GM19463 (cell line): Measurements from ENCODE around the gene LRRC28.

Source experiments
- ATAC-seq: cut with Tn5 transposase; IDR thresholded peaks from one replicate; pipeline ENCODE4 v1.9.1; 2021; ENCODE audit warnings: mild to moderate bottlenecking, moderate library complexity; ENCODE audit not compliant: unreplicated experiment

The LRRC28 gene

DNA sequence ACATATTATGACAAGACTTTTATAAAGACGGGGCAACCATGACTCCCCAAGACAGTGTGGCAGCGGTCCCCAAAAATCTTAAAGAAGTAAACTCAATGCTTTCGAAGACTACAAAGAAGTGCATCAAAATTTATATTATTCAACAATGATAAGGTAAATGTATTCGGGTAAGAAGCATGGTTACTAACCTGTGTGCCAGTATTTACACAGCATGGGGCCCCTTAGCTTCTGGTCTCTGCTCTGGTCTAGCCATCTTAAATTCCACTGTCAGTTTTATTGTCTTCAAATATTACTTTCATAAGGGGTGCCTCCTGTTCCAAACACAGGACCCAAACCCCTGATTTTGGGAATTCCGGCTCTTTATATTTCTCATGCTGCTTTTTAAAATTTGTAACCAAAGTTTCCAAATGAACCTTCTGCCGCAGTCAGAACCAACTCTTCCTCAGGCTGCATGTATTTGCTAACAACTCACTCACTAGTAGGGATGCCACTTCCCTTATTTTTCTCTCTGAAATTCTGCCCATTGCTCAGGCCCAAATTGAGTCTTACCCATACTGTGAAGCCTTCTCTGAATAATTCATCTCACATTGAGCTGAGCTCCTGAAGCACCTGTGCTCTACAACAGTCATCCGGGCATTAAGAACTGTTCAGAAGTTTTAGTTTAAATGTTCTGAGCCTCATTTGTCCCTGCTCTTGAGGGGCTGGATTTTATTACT lies 3.1 kb upstream of the LRRC28 start:
- ATAC-seq, result no peak

DNA sequence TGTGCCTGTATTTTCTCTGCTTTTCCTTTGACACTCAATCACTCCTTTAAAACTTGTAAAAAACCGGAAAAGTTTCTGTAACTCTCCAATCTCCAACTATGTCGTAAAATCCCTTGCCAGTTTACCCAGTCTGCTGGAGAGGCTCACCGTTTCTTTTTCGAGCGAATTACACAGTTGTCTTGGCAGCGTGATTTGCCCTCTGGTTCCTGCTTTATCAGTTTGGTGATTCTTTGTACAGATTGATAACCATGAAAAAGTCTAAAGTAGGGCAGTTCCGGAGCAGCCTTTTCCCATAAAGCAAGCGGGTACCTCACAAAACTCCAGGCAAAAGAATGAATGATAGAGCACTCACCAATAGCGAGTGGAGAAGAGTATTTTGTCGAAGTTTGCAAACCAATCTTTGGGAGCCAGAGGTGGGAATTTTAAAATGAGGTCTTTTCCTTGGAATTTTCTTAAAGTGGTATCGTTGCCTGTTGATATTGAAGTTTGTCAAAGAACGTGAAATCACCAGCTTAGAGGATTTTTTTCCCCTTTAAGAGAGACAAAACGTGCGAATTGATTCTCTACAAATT lies 1.9 kb upstream of the LRRC28 start, which contains the start of gene TTC23:
TSS of gene TTC23 (minus strand) at position 312 of the 572 bp plus-strand sequence. CDS start 20,869 bp downstream, outside the sequence.
- no peak for ATAC-seq

DNA sequence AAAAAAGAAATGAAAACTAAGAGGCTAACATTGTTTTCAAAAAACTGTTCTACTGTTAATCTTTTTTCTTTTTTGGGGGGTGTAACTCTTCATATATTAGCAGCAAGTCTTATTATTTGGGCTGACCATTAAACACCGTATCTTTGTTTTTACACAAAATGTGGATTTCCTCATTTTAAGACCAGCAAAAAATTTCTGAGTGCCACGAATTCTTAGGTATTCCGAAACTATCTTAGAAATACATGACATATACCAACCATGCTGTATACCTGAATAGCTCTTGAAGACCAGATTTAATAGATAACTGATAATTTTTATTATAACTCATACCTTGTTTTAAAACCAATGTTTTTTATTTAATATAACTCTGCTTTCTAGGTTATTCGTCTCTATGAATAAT lies 1.3 kb upstream of the LRRC28 start:
- no peak for ATAC-seq

DNA sequence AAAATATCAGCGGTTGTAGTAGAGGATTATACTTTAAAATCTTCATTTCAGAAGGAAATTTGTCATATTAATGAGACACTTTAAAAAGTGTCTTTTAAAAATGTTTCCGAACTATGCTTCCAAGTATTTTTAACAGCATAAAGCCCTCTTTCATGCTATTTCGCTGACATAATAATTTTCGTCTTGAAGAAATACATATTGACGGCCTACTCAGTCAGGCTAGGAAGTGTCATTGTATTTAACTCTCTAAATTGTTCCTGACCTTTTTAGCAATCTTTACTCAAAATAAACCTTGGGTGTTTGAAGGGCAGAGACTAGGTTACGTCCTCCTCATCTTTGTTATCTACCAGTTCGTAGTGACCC lies 806 bp upstream of the LRRC28 start:
- no peak for ATAC-seq

DNA sequence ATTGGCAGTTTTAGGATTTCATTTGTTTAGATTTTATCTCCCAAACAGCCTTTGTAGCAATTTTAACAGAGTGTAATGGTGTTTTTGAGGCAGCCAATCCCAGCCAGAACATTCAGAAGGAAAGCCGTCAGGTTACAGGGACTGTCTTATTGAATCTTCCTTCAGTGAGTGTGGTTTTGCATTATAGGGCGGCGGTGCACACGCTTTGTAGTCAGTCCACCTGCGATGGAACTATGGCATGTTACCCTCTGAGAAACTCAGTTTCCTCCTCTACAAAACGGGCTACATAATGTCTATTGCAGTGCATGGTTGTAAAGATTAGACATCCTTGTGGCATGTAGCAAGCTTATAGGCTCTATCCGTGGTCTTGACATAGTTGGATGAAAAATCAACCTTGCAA lies 1.0 kb downstream of the LRRC28 start:
- no peak for ATAC-seq

DNA sequence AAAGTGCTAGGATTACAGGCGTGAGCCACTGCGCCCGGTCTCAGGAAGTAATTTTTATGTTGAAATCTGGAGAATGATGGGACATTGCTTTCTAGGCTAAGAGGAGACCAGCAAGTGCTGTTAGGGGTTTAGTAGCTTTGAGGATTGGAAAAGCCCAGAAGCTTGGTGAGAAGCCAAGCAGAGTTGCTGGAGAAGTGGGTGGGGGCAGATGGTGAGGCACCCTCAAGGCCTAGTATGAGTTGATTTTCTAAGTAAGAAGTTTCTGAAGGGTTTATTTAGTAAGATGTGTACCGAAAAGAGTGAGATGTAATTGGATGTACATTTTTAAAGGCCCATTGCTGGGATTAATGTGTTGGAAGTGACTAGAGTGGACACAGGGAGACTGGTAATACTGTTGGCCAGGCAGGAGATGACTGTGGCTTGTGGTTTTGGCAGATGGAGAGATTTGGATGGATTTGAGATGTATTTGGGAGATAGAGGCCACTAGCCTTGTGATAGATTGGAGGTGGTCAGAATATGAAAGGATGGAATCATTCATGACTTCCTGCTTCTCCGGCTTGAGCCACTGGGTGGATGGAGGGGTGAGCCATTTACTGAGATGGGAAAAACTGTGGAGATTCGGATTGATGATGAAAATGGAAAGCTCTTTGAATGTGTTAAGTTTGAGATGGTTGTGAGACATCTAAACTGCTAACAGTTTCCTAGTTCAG lies 2.3 kb downstream of the LRRC28 start:
- ATAC-seq, result no peak

DNA sequence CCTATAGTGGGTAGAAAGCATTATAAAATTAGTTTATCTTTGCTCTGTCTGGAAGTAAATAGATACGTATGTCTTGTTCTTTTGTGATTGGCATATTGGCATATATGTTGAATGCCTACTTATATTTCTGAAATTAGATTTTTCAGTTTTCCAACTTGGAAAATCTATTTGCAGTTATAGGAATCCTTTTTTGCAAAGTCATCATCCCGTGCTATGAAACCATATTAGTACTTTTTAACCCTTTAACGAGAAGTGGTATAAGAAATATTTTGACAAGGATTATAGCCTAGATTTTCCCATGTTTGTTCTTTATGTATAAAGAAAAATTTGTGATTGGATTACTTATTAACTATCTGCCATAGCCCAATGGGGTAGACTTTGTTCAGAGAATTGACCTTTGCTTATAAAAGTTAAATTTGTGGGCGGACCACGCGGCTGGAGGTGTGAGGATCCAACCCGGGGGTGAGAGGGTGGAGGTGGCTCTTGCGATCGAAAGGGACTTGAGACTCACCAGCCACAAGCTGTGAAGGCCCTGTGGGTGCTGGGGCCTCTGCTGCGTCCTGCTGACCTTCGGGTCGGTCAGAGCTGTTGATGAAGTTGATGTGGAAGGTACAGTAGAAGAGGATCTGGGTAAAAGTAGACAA lies 5.9 kb downstream of the LRRC28 start:
- ATAC-seq, result no peak

DNA sequence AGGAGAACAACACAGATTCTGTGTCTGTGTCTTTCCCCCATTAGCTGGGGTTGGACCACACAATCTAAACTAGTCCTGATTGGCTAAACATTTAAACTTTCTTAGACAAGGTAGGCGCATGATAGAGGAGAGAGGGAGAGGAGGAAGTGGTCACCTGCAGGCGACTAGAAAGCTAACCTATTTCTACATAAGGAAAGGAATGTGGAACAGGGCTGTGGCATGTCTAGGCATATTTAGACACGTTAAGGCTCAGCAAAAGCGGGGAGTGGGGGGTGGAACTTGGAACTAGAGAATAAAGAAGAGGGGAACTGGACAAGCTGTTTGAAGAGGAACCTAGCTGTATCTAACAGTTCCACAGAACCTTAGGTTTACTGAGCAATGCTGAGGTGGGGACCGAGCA lies 12.8 kb downstream of the LRRC28 start:
- no peak for ATAC-seq

DNA sequence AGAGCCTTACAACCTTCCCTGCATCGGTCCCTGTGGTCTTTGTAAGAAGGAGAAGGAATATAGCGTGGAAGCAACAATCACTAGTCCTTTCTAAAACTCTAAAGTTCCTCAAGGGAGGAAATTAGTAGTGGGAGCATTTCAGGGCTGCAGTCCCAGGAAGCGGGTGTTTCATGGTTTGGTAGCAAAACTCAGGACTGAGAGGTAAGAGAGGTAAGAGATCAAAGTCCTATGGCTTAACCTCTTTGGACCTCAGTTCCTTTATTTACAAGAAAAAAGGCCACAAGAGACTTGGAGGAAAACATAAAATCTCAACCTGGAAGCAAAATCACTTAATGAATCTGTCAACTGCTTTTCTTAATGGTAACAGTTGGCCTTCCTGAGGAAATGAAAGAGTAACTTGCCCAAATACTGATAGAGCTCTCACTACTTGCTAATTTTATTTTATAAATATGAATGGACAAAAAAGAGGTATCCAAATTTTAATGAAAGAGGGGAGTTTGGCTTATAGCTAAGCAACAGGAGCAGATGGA lies 14.3 kb downstream of the LRRC28 start:
- ATAC-seq, result no peak

DNA sequence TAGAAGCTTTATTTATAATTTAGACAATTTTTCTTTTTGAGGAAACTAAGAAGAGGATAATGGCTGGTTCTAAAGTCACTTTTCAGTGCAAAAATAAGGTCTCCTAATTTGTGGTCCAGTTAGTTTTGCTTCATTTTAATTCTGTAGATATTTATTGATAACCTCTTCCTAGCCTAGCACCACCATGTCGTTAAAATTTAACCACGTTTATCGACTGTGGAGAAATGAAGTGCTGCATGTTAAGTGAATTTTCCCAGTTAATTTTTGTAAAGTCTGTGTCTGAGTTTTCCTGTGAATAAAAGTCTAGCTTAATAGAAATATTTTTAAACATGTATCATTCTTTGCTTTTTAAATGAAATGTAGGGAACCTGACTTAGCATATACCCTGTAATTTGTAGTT lies 16.7 kb downstream of the LRRC28 start:
- ATAC-seq, result no peak

DNA sequence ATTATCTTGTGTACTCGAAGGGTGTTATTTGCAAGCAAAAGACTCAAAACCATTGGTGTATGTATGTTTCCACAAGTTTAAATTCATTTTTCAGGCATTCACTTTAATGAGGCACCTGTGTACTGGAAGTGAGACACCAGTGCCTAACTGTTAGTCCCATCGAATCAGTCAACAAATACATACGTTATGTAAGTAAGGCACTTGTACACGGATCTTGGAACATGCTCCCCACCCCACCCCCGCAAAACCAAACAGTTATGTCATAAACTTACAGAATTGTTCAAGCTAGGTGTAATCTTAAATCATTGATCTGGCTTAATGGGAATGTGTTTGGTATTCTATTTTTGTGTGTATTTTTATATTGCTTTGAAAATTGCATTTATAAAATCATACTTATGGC lies 17.1 kb downstream of the LRRC28 start:
- no peak for ATAC-seq

DNA sequence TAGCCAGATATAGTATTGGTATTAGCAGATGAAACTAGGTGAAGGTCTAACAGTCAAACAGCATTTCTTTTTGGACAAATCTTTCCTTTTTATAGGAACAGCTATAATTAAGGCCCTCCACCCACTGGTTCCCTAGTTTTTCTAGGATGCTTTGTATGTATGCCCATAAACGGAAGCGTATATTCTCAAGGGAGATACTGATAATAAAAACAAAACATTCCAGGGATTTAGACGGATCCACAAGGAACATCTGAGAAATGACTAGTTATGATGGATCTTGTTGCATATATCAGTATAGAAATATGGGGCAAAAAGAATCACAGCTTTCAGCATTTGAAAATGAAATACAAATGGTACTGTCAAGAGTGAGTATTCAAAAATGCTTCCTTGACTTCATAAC lies 22.5 kb downstream of the LRRC28 start:
- no peak for ATAC-seq

DNA sequence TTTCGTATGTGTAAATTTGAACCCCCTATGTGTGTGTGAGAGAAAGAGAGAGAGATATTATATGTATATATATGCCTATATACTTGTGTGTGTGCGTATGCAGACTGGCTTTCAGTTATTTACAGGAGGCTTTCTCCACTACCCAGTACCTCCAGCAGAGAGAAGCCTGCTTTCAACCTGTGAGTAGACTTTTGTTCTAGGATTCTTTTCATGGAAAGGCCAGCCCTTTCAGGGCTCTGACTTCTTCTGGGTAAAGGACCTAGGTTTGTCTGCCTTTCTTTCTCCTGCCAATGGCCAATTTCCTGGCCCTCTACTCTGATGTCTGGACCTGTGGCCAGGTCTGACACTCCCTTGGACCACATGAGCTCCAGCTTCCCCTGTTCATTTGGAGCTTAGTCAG lies 23.8 kb downstream of the LRRC28 start:
- no peak for ATAC-seq

DNA sequence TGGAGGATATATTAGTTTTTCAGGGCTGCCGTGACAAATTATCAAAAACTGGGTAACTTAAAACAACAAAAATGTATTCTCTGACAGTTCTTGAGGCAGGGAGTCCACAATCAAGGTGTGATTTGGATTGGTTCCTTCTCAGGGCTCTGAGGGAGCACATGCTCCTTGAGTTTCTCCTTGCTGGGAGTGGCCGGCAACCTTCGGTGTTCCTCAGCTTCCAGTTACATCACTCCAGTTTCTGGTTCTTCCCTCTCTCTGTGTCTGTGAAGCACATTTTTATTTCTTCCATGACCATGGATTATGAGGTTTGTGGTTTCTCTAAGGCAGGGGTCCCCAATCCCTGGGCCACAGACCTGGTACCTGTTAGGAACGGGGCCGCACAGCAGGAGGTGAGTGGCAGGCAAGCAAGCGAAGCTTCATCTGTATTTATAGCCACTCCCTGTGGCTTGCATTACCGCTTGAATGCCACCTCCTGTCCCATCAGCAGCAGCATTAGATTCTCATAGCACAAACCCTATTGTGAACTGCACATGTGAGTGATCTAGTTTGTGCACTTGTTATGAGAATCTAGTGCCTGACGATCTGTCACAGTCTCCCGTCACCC lies 24.3 kb downstream of the LRRC28 start:
- no peak for ATAC-seq

DNA sequence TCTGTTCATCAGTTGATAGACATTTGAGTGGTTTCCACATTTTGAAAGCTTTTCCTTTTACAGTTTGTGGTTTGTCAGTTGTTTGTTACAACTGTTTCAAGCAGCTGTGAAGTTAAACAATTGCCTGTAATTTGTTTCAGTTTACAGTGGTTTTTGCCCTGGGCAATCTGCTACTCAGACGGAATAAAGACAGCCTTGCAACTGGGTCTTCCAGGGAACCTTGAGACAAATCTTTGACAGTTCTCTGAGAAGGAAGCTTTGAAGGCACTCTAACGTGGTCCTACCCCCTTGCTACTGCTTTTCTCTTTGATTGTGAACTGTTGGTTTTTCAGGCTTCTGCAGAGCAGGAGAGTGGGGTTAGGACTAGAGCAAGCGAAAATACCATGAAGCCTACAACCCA lies 28.0 kb downstream of the LRRC28 start:
- no peak for ATAC-seq

DNA sequence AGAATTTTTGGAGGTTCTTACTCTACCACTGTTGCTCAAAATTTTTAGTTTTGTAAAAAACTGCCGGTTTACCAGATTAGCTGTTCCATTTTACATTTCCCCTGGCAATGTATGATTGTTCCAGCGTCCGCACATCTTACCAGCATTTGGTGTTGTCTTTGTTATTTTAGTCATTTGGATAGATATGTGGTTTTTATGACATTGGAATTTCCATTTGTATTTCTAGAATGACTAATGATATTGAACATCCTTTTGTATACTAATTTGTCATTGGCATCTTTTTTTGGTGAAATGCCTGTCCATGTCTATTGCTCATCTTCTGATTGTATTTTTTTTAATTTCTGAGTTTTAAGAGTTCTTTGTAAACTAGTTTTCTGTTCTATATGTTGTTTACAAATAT lies 28.5 kb downstream of the LRRC28 start:
- no peak for ATAC-seq

DNA sequence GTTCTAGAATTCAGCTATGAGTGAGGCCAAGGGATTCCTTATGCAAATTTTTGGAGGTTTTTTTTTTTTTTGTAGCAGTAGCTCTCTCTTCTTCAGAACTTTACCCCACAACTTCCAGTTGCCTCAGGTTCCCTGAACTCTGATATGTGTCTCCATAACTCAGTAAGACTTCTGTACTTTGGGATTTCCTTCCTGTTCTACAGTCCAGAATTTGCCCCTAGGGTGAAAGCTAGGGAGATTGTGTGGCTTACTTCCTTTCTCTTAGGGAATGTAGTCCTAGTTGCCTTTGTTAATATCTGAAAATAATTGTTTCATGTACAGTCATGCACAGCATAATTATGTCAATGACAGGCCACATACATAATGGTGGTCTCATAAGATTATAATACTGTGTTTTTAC lies 30.8 kb downstream of the LRRC28 start:
- ATAC-seq, result no peak

DNA sequence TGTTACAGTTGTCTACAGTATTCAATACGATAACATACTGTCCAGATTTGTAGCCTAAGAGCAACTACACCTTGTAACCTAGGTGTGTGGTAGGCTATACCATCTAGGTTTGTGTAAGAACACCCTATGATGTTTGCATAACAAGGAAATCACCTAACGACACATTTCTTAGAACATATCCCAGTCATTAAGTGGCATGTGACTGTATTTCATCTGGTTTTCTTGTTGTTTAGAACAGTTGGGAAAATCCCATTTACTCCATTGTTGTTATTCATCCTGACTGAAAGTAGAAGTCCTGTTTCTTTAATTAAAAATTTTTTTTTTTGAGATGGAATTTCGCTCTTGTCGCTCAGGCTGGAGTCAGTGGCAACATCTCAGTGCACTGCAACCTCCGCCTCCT lies 31.3 kb downstream of the LRRC28 start:
- no peak for ATAC-seq

DNA sequence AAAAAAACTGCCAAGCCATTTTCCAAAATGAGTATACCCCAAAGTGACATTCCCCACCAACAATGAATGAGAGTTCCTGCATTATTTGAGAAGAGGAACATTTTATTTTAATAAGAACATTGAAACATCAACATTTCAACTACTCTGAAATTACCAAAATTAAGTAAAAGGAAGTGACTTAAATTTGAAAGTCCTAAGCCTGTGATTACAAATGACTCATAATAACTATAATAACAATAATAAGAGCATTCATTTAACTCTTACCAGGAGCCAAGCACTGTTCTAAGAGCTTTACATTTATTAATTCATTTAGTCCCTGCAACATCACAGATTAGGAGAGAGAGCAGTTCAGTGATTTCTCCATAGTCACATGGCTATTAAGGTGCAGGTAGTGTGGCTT lies 32.4 kb downstream of the LRRC28 start:
- ATAC-seq, result no peak

DNA sequence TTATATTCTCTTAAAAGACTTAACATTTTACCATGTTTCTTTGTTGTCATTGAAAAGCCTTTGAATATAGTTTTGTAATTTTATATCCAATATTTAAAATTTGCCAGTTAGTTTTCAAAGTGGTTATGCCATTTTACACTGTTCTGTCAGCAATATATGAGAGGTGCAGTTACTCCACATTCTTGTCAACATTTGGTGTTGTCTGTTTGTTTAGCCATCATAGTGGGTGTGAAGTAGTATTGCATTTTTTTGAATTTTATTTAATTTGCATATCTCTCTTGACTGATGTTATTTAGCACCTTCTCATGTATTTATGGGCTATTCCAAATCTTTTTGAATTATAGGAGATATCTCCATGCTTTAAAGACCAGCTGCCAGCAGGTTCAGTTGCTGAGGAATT lies 40.4 kb downstream of the LRRC28 start:
- ATAC-seq, result no peak

DNA sequence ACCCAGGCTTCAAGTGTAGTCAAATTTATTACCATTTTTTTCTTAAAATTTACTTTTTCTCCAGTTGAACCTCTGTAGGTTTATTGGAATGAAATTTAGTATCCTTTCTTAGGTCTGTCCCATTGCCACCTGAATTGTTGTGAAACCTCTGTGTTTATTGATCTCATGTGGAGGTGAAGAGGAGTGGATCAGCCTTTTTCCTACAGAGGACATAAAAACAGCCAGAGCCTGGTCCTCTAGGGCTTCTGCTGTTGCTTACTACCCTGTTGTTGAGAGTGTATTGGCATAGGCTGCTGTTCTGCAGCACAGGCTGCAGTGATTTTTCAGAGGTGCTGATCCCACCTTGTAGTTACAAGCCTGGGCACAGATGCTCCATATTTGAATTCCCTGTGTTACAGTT lies 44.6 kb downstream of the LRRC28 start:
- no peak for ATAC-seq
